GM12878 (cell line): ENCODE results near the gene WNT9B. TPM values are rescaled to one million over a fixed set of nuclear protein-coding genes. Genes with fewer than 3 reads are reported as not detected.

Experiments used
- ATAC-seq: fragments of 200-7000 bp; cut with Tn5 transposase; 3 replicates; pipeline ENCODE4 v1.9.1; 2020; ENCODE audit warnings: mild to moderate bottlenecking, moderate library complexity
- BruUV-seq: library from RNA; stranded (reverse); fragments of 400-500 nt; replicated peaks from 2 replicates; lab custom pipeline; 2021; lab: Mats Ljungman, UMichigan
- CTCF ChIA-PET: fragments of 300-600 bp; sonication (Branson Sonifier 250); formaldehyde crosslinking; extraction: SDS; loops from one replicate; lab custom pipeline; 2021; ENCODE audit warnings: inconsistent platforms; lab: Yijun Ruan, JAX
- POLR2A ChIA-PET: fragments of 350-600 bp; formaldehyde crosslinking; extraction: SDS; loops from one replicate; lab custom pipeline; 2021; ENCODE audit warnings: inconsistent platforms; lab: Charles Lee
- RAD21 ChIA-PET: fragments of 300-600 bp; sonication (Branson Sonifier 250); formaldehyde crosslinking; loops from one replicate; lab custom pipeline; 2023; ENCODE audit warnings: antibody characterized with exemption; ENCODE audit not compliant: unreplicated experiment; lab: Charles Lee
- SMC1A ChIA-PET: fragments of 300-600 bp; sonication (Branson Sonifier 250); formaldehyde crosslinking; loops from one replicate; lab custom pipeline; 2023; ENCODE audit not compliant: unreplicated experiment, uncharacterized antibody; lab: Charles Lee
- DNase-seq: peaks from one replicate; pipeline ENCODE4 v3.0.0-alpha.2; 2011; ENCODE audit warnings: low read depth, low spot score
- FAIRE-seq: peaks from 3 replicates; lab custom pipeline; 2011; peaks lifted over from hg19 to GRCh38; lab: Jason Lieb, UNC
- H2AFZ ChIP-seq: 2 replicates; pipeline ENCODE4 v1.6.0; 2011; ENCODE audit warnings: low read depth, low read length, control low read depth; ENCODE audit not compliant: control insufficient read depth
- H3K27ac ChIP-seq: 2 replicates; pipeline ENCODE4 v1.5.1; 2011; ENCODE audit warnings: control low read depth; ENCODE audit not compliant: control insufficient read depth, insufficient read depth
- H3K27me3 ChIP-seq, 2 experiments: replicated peaks in 1 of 2; 2 replicates each; pipeline versions ENCODE4 v1.6.0 to v1.6.1; 2011; ENCODE audit warnings: low read length in 1 of 2; ENCODE audit not compliant: control insufficient read depth in 2 of 2, insufficient read depth in 2 of 2
- H3K36me3 ChIP-seq, 2 experiments: 2 replicates each; pipeline ENCODE4 v1.5.1; 2011; ENCODE audit warnings: low read length in 1 of 2; ENCODE audit not compliant: control insufficient read depth in 2 of 2, insufficient read depth in 2 of 2
- H3K4me1 ChIP-seq: 2 replicates; pipeline ENCODE4 v1.6.1; 2011; ENCODE audit warnings: mild to moderate bottlenecking, low read length, moderate library complexity, mixed read lengths; ENCODE audit not compliant: control insufficient read depth, insufficient read depth
- H3K4me2 ChIP-seq: 2 replicates; pipeline ENCODE4 v1.6.0; 2011; ENCODE audit warnings: control low read depth; ENCODE audit not compliant: control insufficient read depth, insufficient read depth
- H3K4me3 ChIP-seq: fragments of 200-600 bp; sonication (generic); 2 replicates; pipeline ENCODE4 v1.5.1; 2016
- H3K79me2 ChIP-seq: 2 replicates; pipeline ENCODE4 v1.6.0; 2011; ENCODE audit warnings: low read length; ENCODE audit not compliant: control insufficient read depth, insufficient read depth
- H3K9ac ChIP-seq: 2 replicates; pipeline ENCODE4 v1.8.0; 2011; ENCODE audit warnings: low read length, control low read depth, mixed read lengths; ENCODE audit not compliant: control insufficient read depth, insufficient read depth
- H3K9me3 ChIP-seq: replicated peaks from 3 replicates; pipeline ENCODE4 v1.5.1; 2011; ENCODE audit warnings: mild to moderate bottlenecking, low read length; ENCODE audit not compliant: control insufficient read depth, insufficient read depth
- H4K20me1 ChIP-seq: 2 replicates; pipeline ENCODE4 v1.6.0; 2011; ENCODE audit not compliant: control insufficient read depth, insufficient read depth
- ESRRA ChIP-seq: IDR thresholded peaks from 2 replicates; pipeline ENCODE4 v1.6.1; 2012; ENCODE audit warnings: mild to moderate bottlenecking, low read length, improper control_type of control experiment
- ETV6 ChIP-seq, 2 experiments: fragments of 450-650 bp in 1 of 2; IDR thresholded peaks in 1 of 2; conservative IDR thresholded peaks in 1 of 2; 2 replicates each; pipeline ENCODE4 v1.6.1; 2014; ENCODE audit warnings: antibody characterized with exemption in 1 of 2, borderline replicate concordance in 1 of 2, low read depth in 1 of 2, mild to moderate bottlenecking in 1 of 2, moderate library complexity in 1 of 2
- SIX5 ChIP-seq: IDR thresholded peaks from 2 replicates; pipeline ENCODE4 v1.6.1; 2011; ENCODE audit warnings: mild to moderate bottlenecking, low read depth, low read length, moderate library complexity; ENCODE audit not compliant: severe bottlenecking
- SMC3 ChIP-seq: IDR thresholded peaks from 2 replicates; pipeline ENCODE4 v1.6.1; 2011; ENCODE audit warnings: low read length, improper control_type of control experiment, borderline replicate concordance
- STAT1 ChIP-seq: fragments of 450-650 bp; conservative IDR thresholded peaks from 2 replicates; pipeline ENCODE4 v1.6.1; 2014; ENCODE audit warnings: antibody characterized with exemption, mild to moderate bottlenecking
- SUZ12 ChIP-seq: fragments of 200-600 bp; sonication (generic); IDR thresholded peaks from one replicate; pipeline ENCODE4 v1.6.1; 2018; ENCODE audit warnings: antibody characterized with exemption, mild to moderate bottlenecking; ENCODE audit not compliant: unreplicated experiment
- TCF7 ChIP-seq: IDR thresholded peaks from 2 replicates; pipeline ENCODE4 v1.6.1; 2014; ENCODE audit warnings: antibody characterized with exemption, borderline replicate concordance
- ZBTB33 ChIP-seq: fragments of 450-650 bp; IDR thresholded peaks from 2 replicates; pipeline ENCODE4 v1.6.1; 2017; ENCODE audit warnings: mild to moderate bottlenecking
- WGBS: methylation state at CpG from one replicate; pipeline ENCODE4 v1.1.6; 2016; ENCODE audit warnings: low lambda C conversion rate; ENCODE audit not compliant: insufficient replicate concordance, insufficient coverage; ENCODE audit errors: missing lambda C conversion rate; 5-methylcytosine and 5-hydroxymethylcytosine counted together
- in situ Hi-C: fragments of 300-500 bp; cut with MboI; formaldehyde crosslinking; loops from 9 replicates; pipeline ENCODE4 v1.14.3; 2018; ENCODE audit warnings: mixed read lengths
- intact Hi-C: fragments of 100-400 bp; cut with micrococcal nuclease; formaldehyde crosslinking; loops from one replicate; pipeline ENCODE4 v1.14.2; 2022; ENCODE audit not compliant: unreplicated experiment
- polyA plus RNA-seq, 11 experiments: library from polyadenylated mRNA; depleted of rRNA in 4 of 11; unstranded in 6 of 11; stranded (reverse) in 5 of 11; fragments of >200 nt; fragmentation: Nextera tagmentation in 4 of 11; fragmentation: Illumina TruSeq in 1 of 11; extraction: Ambion mirVana in 4 of 11; extraction: Trizol in 1 of 11; gene quantifications; 1 replicate in 1 of 11; 2 replicates in 10 of 11; pipeline versions ENCODE4 v1.2.1 to v1.2.3, GENCODE V29; 2011 to 2016; ENCODE audit warnings: inconsistent platforms in 2 of 11, missing spikeins in 2 of 11, low read depth in 1 of 11
- total RNA-seq, 4 experiments: library from RNA; depleted of rRNA in 3 of 4; stranded (reverse); fragments of >200 nt in 3 of 4; fragmentation: Illumina TruSeq in 1 of 4; extraction: Trizol in 1 of 4; gene quantifications; 2 replicates each; pipeline versions ENCODE4 v1.2.1 to v1.2.3, GENCODE V29; 2013 to 2021
- TF ChIP-seq, protein P1 (sequence below): IDR thresholded peaks from 2 replicates; pipeline ENCODE4 v1.6.1; 2012; ENCODE audit warnings: low read length, inconsistent platforms
- TF ChIP-seq, protein P2 (sequence below): fragments of 450-650 bp; IDR thresholded peaks from 2 replicates; pipeline ENCODE4 v1.6.1; 2017; ENCODE audit warnings: antibody characterized with exemption, mild to moderate bottlenecking, moderate library complexity

The WNT9B gene
- total and polyA plus RNA-seq, 10 of the 15 experiments (the other 5 are each of a cell fraction or from before 2014, with no cell fraction given), result not detected

DNA sequence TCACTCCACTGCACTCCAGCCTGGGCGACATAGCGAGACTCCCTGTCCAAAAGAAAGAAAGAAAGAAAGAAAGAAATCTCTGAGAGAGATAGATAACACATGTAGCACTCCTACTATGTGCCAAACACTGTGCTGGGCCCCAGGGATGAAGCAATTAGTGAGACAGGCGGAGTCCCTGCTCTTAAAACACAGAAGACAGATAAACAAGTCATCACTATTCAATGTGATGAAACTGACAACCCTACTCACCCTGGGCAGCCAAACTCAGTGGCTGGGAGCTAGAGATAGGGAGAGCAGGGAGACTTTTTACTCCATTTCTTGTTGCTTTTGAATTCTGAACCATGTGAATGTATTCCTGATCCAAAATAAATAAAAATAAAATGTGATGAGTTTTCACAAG is 36.3 kb downstream of the WNT9B start:
- no TSS peak for BruUV-seq
- H3K9me3 ChIP-seq, result no peaks in the 10 kb centered on the region
- TF ChIP-seq ZBTB33 (no peak), TCF7 (no peak), SIX5 (no peak), SMC3 (no peak), STAT1 (no peak), ESRRA (no peak), SUZ12 (no peak), ETV6 (conservative IDR thresholded peaks at IDR 0.05 in 1 of 2, IDR thresholded peaks at IDR 0.05 in 1 of 2; ENCODE audit: borderline replicate concordance in 1 of 2, low read depth in 1 of 2) (no peak)
- TF ChIP-seq, protein P1, sequence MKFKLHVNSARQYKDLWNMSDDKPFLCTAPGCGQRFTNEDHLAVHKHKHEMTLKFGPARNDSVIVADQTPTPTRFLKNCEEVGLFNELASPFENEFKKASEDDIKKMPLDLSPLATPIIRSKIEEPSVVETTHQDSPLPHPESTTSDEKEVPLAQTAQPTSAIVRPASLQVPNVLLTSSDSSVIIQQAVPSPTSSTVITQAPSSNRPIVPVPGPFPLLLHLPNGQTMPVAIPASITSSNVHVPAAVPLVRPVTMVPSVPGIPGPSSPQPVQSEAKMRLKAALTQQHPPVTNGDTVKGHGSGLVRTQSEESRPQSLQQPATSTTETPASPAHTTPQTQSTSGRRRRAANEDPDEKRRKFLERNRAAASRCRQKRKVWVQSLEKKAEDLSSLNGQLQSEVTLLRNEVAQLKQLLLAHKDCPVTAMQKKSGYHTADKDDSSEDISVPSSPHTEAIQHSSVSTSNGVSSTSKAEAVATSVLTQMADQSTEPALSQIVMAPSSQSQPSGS, result no peak
- TF ChIP-seq, protein P2, sequence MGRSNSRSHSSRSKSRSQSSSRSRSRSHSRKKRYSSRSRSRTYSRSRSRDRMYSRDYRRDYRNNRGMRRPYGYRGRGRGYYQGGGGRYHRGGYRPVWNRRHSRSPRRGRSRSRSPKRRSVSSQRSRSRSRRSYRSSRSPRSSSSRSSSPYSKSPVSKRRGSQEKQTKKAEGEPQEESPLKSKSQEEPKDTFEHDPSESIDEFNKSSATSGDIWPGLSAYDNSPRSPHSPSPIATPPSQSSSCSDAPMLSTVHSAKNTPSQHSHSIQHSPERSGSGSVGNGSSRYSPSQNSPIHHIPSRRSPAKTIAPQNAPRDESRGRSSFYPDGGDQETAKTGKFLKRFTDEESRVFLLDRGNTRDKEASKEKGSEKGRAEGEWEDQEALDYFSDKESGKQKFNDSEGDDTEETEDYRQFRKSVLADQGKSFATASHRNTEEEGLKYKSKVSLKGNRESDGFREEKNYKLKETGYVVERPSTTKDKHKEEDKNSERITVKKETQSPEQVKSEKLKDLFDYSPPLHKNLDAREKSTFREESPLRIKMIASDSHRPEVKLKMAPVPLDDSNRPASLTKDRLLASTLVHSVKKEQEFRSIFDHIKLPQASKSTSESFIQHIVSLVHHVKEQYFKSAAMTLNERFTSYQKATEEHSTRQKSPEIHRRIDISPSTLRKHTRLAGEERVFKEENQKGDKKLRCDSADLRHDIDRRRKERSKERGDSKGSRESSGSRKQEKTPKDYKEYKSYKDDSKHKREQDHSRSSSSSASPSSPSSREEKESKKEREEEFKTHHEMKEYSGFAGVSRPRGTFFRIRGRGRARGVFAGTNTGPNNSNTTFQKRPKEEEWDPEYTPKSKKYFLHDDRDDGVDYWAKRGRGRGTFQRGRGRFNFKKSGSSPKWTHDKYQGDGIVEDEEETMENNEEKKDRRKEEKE, result no peak
- TF ChIP-seq, all 136 proteins: peak for 0
- Histone ChIP-seq H3K9ac (no peak overlapping the region), H3K4me2 (no peak overlapping the region), H3K27me3 (peaks cover 0 to 2% of the 10 kb centered on the region in 2 experiments; a peak in 3 of 4 replicates), H3K27ac (no peak overlapping the region), H3K4me1 (no peaks in the 10 kb centered on the region), H3K4me3 (no peak overlapping the region), H4K20me1 (peaks cover 3% of the 10 kb centered on the region; the same call in 1 of the 2 replicates), H3K79me2 (no peaks in the 10 kb centered on the region), H2AFZ (no peak overlapping the region), H3K36me3 (no peaks in the 10 kb centered on the region)
- RAD21 ChIA-PET, result no interaction called here
- SMC1A ChIA-PET, result no interaction called here
- ATAC-seq (no peak), FAIRE-seq (no peak), DNase-seq (no peak)
- POLR2A ChIA-PET, result no interaction called here
- CTCF ChIA-PET, result no interaction called here
- WGBS, result 54% methylated on average over 3 of the region's 3 CpGs
- in situ Hi-C loops, result no loop called here
- intact Hi-C loops, result no loop called here
